OCI-LY7 (cell line): ENCODE data around the gene DICER1.

Experiments used
- EZH2phosphoT487 ChIP-seq: fragments of 200-600 bp; sonication (generic); IDR thresholded peaks from 2 replicates; pipeline ENCODE4 v1.6.1; 2018; ENCODE audit warnings: low read depth, borderline replicate concordance, mild to moderate bottlenecking, mixed run types, antibody characterized with exemption, low read length, moderate library complexity, mixed read lengths
- TF ChIP-seq, protein P1 (sequence below): fragments of 200-600 bp; sonication (generic); conservative IDR thresholded peaks from 2 replicates; pipeline ENCODE4 v1.5.1; 2014; ENCODE audit warnings: mild to moderate bottlenecking, antibody characterized with exemption, low read length, moderate library complexity, mixed read lengths

DNA sequence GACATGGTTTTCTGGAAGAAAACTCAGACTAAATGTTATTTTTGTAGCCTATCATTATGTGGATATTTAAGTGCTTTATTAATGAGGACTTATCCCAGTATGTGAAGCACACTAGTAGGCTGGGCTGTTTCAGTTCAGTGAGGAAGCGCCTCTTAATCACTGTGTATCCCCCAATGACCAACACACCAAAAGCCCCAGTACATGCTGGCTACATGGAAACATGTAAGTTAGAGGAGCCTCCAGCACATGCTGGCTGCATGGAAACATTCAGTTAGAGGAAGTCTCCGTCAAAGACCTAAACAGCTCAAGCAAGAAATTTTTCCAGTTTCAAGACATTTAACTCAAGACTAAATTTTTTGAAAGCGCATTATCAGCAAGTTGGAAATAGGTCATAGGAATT lies 26.8 kb downstream of the DICER1 start:
- TF ChIP-seq, protein P1, sequence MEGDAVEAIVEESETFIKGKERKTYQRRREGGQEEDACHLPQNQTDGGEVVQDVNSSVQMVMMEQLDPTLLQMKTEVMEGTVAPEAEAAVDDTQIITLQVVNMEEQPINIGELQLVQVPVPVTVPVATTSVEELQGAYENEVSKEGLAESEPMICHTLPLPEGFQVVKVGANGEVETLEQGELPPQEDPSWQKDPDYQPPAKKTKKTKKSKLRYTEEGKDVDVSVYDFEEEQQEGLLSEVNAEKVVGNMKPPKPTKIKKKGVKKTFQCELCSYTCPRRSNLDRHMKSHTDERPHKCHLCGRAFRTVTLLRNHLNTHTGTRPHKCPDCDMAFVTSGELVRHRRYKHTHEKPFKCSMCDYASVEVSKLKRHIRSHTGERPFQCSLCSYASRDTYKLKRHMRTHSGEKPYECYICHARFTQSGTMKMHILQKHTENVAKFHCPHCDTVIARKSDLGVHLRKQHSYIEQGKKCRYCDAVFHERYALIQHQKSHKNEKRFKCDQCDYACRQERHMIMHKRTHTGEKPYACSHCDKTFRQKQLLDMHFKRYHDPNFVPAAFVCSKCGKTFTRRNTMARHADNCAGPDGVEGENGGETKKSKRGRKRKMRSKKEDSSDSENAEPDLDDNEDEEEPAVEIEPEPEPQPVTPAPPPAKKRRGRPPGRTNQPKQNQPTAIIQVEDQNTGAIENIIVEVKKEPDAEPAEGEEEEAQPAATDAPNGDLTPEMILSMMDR, result no peak
- no peak for TF ChIP-seq EZH2phosphoT487
